Measurements from ENCODE around the gene LRRC27. TPM values are rescaled to one million over a fixed set of nuclear protein-coding genes. Genes with fewer than 3 reads are reported as not detected.

LRRC27 gene
- total RNA-seq, 4 donors from 2014 or later = 5.1 to 22.3 (median 18.5) TPM

- Histone ChIP-seq H3K36me3 (peaks cover 0 to 23% (median 0%) of the 10 kb centered on the region in 3 donors), H3K4me1 (peaks cover 12 to 55% (median 17%) of the 10 kb centered on the region in 4 donors), H3K27ac (peak overlapping the region in 1 of 4 donors; percentile 91), H3K9me3 (no peaks in the 10 kb centered on the region), H3K4me3 (no peak overlapping the region), H3K27me3 (no peaks in the 10 kb centered on the region)
- DNase-seq = no peak
- TF ChIP-seq POLR2A (IDR thresholded peaks at IDR 0.05) = no peak
- TF ChIP-seq CTCF (IDR thresholded peaks at IDR 0.05) = no peak
Observed at GRCh38 chr10:132409667-132410028, 77.7 kb downstream of the LRRC27 start.

- H3K4me3 ChIP-seq = no peak overlapping the region
- TF ChIP-seq CTCF (IDR thresholded peaks at IDR 0.05) (no peak), POLR2A (IDR thresholded peaks at IDR 0.05) (no peak)
- no peak for DNase-seq
- no peak overlapping the region for H3K27ac ChIP-seq
- H3K9me3 ChIP-seq = no peaks in the 10 kb centered on the region
- no peaks in the 10 kb centered on the region for H3K27me3 ChIP-seq
- peaks cover 12 to 55% (median 17%) of the 10 kb centered on the region in 4 donors for H3K4me1 ChIP-seq
- peaks cover 0 to 18% (median 0%) of the 10 kb centered on the region in 3 donors for H3K36me3 ChIP-seq
Observed at GRCh38 chr10:132410056-132410778, 78.2 kb downstream of the LRRC27 start.

GRCh38 chr10:132410779-132411532 is 79.0 kb downstream of the LRRC27 start:
- Histone ChIP-seq H3K36me3 (peaks cover 0 to 10% (median 0%) of the 10 kb centered on the region in 3 donors), H3K27me3 (no peaks in the 10 kb centered on the region), H3K27ac (peak overlapping the region in 3 of 4 donors; percentile 40 to 79 (median 73)), H3K4me1 (peaks cover 12 to 55% (median 17%) of the 10 kb centered on the region in 4 donors), H3K9me3 (no peaks in the 10 kb centered on the region), H3K4me3 (no peak overlapping the region)
- TF ChIP-seq CTCF (IDR thresholded peaks at IDR 0.05) (no peak), POLR2A (IDR thresholded peaks at IDR 0.05) (no peak)
- DNase-seq = no peak

GRCh38 chr10:132411561-132412253 is 79.7 kb downstream of the LRRC27 start:
- H3K9me3 ChIP-seq = no peaks in the 10 kb centered on the region
- peaks cover 0 to 3% (median 0%) of the 10 kb centered on the region in 3 donors for H3K36me3 ChIP-seq
- H3K27me3 ChIP-seq = no peaks in the 10 kb centered on the region
- no peak for TF ChIP-seq POLR2A (IDR thresholded peaks at IDR 0.05)
- peak in 1 of 6 experiments; percentile 4 for TF ChIP-seq CTCF (IDR thresholded peaks at IDR 0.05)
- H3K4me1 ChIP-seq = peaks cover 13 to 55% (median 18%) of the 10 kb centered on the region in 4 donors
- peak in 1 of 3 donors; percentile 70 for DNase-seq
- H3K27ac ChIP-seq = peak overlapping the region in 3 of 4 donors; percentile 40 to 79 (median 73)
- H3K4me3 ChIP-seq = peak overlapping the region in 1 of 4 donors; percentile 1

Measured in Peyer's patch (tissue), 4 donors.